GM12801 (cell line): ENCODE measurements around the gene HVCN1.

Experiments used
- TF ChIP-seq, protein P1 (sequence below): IDR thresholded peaks from one replicate; pipeline ENCODE4 v1.5.1; 2011; ENCODE audit warnings: control low read depth; ENCODE audit not compliant: insufficient read length; ENCODE audit errors: extremely low read depth

Gene HVCN1

DNA sequence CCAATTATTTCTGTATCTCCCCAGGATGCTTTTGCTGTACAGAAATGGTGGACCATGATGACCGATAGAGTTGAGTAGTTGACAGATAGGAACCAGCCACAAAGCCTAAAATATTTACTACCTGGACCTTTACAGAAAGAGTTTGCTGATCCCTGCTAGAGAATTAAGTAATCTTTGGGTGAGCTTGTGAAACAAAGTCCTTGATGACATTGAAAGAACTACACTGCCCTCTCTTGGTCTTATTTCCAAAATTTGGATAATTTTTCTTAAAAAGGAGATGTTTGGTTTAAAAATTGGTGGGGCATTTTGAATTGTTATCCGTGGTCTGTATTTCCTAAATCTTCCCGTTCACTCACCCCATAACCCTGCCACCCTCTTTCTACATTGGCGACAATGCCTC, 88.7 kb downstream of the HVCN1 start:
- TF ChIP-seq, protein P1, sequence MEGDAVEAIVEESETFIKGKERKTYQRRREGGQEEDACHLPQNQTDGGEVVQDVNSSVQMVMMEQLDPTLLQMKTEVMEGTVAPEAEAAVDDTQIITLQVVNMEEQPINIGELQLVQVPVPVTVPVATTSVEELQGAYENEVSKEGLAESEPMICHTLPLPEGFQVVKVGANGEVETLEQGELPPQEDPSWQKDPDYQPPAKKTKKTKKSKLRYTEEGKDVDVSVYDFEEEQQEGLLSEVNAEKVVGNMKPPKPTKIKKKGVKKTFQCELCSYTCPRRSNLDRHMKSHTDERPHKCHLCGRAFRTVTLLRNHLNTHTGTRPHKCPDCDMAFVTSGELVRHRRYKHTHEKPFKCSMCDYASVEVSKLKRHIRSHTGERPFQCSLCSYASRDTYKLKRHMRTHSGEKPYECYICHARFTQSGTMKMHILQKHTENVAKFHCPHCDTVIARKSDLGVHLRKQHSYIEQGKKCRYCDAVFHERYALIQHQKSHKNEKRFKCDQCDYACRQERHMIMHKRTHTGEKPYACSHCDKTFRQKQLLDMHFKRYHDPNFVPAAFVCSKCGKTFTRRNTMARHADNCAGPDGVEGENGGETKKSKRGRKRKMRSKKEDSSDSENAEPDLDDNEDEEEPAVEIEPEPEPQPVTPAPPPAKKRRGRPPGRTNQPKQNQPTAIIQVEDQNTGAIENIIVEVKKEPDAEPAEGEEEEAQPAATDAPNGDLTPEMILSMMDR = no peak

DNA sequence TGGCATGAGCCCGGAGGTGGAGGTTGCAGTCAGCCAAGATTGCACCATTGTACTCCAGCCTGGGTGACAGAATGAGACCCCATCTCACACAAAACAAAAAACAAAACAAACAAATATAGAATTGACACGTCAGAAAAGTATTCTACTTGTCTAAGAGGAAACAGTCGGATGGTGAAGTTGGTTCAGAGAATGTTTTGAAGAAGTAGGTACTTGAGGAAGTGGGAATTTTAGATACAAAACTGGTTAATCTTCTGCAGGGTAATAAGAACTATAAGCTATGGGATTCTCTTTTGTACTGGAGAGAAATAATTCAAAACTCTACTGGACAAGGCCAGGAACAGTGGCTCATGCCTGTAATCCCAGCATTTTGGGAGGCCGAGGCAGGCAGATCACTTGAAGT, 89.6 kb downstream of the HVCN1 start:
- TF ChIP-seq, protein P1 = no peak
